Activated naive CD8-positive, alpha-beta T cell (primary cell): Measurements from ENCODE around the gene TMEM130.

ENCODE experiments used
- H3K27ac Mint-ChIP-seq: one replicate; pipeline ENCODE4 v1.8.0; 2021; ENCODE audit warnings: mixed read lengths
- H3K27me3 Mint-ChIP-seq: one replicate; pipeline ENCODE4 v1.8.0; 2021; ENCODE audit warnings: mixed read lengths
- H3K36me3 Mint-ChIP-seq: one replicate; pipeline ENCODE4 v1.8.0; 2021; ENCODE audit warnings: mixed read lengths
- H3K4me1 Mint-ChIP-seq: one replicate; pipeline ENCODE4 v1.8.0; 2021; ENCODE audit warnings: low read depth, mixed read lengths
- H3K4me3 Mint-ChIP-seq: one replicate; pipeline ENCODE4 v1.8.0; 2021; ENCODE audit warnings: mild to moderate bottlenecking, mixed read lengths
- H3K9me3 Mint-ChIP-seq: one replicate; pipeline ENCODE4 v1.8.0; 2021; ENCODE audit warnings: low read depth, mixed read lengths

TMEM130 gene, protein sequence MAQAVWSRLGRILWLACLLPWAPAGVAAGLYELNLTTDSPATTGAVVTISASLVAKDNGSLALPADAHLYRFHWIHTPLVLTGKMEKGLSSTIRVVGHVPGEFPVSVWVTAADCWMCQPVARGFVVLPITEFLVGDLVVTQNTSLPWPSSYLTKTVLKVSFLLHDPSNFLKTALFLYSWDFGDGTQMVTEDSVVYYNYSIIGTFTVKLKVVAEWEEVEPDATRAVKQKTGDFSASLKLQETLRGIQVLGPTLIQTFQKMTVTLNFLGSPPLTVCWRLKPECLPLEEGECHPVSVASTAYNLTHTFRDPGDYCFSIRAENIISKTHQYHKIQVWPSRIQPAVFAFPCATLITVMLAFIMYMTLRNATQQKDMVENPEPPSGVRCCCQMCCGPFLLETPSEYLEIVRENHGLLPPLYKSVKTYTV

DNA sequence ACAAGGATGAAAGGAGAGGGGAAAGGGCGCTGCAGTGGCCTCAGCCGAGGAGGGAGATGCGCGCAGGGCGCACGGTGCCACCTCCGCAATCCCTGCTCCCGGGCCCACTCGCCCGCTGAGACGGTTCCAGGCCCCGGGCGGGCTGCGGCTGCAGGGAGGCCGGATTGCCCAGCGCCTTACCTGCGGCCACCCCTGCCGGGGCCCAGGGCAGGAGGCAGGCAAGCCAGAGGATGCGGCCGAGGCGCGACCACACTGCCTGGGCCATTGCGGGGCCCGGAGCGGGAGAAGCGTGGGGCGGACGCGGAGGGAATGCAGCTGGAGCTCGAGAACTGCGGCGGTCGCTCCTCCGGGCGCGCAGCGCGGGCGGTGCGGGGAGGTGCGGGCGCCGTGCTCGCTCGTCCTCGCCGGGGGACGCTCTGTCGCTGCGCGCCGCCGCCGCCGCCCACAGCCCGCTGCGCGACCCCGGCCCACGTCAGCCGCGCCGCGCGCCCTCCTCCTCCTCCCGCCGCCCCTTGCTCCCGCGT is at the start of gene TMEM130:
TSS of gene TMEM130 (minus strand) at position 418 of the 524 bp plus-strand sequence. CDS start at position 265, 153 bp downstream.
- H3K27ac Mint-ChIP-seq = no peak within 1 kb of the TSS
- no peaks in the 10 kb centered on the region for H3K9me3 Mint-ChIP-seq
- H3K27me3 Mint-ChIP-seq = peaks cover 6% of the 10 kb centered on the region
- H3K4me1 Mint-ChIP-seq = peaks cover 3% of the 10 kb centered on the region
- H3K36me3 Mint-ChIP-seq = no peaks in the 10 kb centered on the region
- peak within 1 kb of the TSS; percentile 79 for H3K4me3 Mint-ChIP-seq

DNA sequence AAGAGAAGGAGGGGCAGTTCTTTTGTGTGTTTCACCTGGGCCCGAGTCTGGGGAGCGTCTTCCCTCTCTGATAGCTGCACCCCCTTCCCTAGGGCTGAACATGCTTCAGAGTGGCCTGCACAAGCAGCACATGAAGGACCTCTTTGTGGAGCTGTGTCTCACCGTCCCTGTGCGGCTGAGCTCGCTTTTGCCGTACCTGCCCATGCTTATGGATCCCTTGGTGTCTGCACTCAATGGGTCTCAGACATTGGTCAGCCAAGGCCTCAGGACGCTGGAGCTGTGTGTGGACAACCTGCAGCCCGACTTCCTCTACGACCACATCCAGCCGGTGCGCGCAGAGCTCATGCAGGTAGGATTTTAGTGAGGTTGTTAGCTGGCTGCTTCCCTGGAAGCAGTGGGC is 47.5 kb upstream of the TMEM130 start:
- Mint-ChIP-seq H3K27ac (no peak overlapping the region), H3K4me3 (no peak overlapping the region), H3K27me3 (no peaks in the 10 kb centered on the region), H3K9me3 (no peaks in the 10 kb centered on the region), H3K4me1 (peaks cover 2% of the 10 kb centered on the region), H3K36me3 (peaks cover 4% of the 10 kb centered on the region)

DNA sequence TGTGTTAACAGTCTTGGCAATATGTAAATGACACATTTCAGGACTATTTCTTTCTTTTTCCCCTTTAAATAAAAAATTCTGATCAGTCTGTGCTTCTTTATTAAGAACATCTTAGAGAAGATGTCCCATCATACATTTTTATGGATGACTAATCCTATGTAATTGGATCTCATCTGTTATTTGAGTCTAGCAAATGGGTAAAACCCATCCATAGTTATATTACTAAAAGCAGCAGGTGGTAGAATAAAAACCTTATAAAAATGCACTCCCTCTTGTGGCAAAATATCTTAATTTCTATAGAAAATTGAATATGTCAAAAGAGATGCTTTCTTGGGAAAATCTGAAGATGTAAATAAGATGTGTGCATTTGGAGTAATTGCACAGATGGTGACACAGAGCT is 43.8 kb upstream of the TMEM130 start:
- no peaks in the 10 kb centered on the region for H3K9me3 Mint-ChIP-seq
- H3K27ac Mint-ChIP-seq = no peak overlapping the region
- peaks cover 2% of the 10 kb centered on the region for H3K4me1 Mint-ChIP-seq
- H3K36me3 Mint-ChIP-seq = peaks cover 6% of the 10 kb centered on the region
- no peak overlapping the region for H3K4me3 Mint-ChIP-seq
- H3K27me3 Mint-ChIP-seq = no peaks in the 10 kb centered on the region

DNA sequence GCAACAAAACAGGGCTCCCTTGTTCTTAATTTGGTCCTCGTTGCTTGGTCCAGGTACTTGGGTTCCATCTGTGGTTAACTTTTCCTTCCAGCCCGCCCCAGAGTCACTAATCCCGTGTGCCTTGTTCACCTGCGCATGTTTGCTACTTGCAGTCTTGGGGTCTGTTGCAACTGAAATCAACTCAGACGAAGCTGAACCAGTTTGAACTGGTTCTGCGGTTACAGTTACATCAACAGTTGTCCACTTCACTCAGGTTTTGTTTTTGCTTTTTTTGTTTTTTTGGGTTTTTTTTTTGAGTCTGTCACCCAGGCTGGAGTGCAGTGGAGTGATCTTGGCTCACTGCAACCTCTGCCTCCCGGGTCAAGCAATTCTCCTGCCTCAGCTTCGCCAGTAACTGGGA is 43.2 kb upstream of the TMEM130 start:
- no peak overlapping the region for H3K27ac Mint-ChIP-seq
- H3K4me3 Mint-ChIP-seq = no peak overlapping the region
- H3K36me3 Mint-ChIP-seq = peaks cover 6% of the 10 kb centered on the region
- no peaks in the 10 kb centered on the region for H3K27me3 Mint-ChIP-seq
- no peaks in the 10 kb centered on the region for H3K9me3 Mint-ChIP-seq
- peaks cover 2% of the 10 kb centered on the region for H3K4me1 Mint-ChIP-seq

DNA sequence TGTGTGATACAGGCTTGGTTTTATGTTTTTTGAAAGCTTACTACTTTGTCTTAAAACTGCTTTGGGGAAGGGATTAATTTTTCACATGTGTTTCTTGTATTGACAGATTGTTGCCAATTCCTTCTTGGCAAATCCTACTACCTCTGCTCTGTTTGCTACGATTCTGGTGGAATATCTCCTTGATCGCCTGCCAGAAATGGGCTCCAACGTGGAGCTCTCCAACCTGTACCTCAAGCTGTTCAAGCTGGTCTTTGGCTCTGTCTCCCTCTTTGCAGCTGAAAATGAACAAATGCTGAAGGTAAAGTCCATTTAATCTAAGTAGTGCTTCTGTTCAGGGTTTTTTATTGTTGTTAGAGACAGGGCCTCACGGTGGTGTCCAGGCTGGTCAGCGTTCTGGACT is 42.1 kb upstream of the TMEM130 start:
- H3K27ac Mint-ChIP-seq = no peak overlapping the region

DNA sequence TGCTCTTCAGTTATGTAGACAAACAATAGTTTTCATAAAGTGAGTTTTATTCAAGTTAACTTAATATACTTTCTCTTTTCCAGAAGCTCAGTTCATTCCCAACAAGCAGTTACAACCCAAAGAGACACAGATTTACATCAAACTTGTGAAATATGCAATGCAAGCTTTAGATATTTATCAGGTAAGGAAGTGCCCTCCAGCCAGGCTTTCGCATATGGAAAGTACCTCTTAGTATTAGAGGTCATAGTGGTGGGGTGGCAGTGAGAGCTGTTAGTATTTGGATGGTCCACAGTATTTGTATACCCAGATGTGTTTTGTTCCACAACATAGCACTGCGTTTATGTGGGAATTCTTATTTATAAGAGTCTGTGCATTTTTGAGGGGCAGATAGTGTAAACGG is 40.6 kb upstream of the TMEM130 start:
- Mint-ChIP-seq H3K36me3 (peaks cover 6% of the 10 kb centered on the region), H3K27me3 (no peaks in the 10 kb centered on the region), H3K4me1 (peaks cover 2% of the 10 kb centered on the region), H3K4me3 (no peak overlapping the region), H3K27ac (no peak overlapping the region), H3K9me3 (no peaks in the 10 kb centered on the region)

More for the DNA sequence above, 42.1 kb upstream of the TMEM130 start:
- peaks cover 6% of the 10 kb centered on the region for H3K36me3 Mint-ChIP-seq
- H3K27me3 Mint-ChIP-seq = no peaks in the 10 kb centered on the region
- H3K4me3 Mint-ChIP-seq = no peak overlapping the region
- no peaks in the 10 kb centered on the region for H3K9me3 Mint-ChIP-seq
- peaks cover 2% of the 10 kb centered on the region for H3K4me1 Mint-ChIP-seq

DNA sequence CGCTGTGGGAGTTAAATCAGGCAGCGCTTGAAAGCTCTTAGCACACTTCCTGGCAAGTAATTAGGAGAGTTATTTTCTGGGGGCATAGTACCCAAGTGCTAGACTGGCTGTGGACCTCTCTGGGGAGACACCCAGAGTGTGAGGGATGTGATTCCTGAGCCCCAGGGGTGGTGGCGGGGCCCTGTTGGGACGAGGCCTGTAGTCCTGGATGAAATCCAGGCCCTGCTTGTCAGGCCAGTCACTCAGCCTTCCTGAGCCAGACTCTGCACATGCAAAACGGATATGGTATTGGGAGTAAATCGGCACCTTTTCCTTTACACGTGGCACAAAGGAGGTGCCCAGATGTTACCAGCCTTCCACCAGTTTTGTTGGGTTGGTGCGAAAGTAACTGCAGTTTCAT is 39.7 kb upstream of the TMEM130 start:
- Mint-ChIP-seq H3K4me1 (peaks cover 2% of the 10 kb centered on the region), H3K27me3 (no peaks in the 10 kb centered on the region), H3K4me3 (no peak overlapping the region), H3K9me3 (no peaks in the 10 kb centered on the region), H3K27ac (no peak overlapping the region), H3K36me3 (peaks cover 13% of the 10 kb centered on the region)

DNA sequence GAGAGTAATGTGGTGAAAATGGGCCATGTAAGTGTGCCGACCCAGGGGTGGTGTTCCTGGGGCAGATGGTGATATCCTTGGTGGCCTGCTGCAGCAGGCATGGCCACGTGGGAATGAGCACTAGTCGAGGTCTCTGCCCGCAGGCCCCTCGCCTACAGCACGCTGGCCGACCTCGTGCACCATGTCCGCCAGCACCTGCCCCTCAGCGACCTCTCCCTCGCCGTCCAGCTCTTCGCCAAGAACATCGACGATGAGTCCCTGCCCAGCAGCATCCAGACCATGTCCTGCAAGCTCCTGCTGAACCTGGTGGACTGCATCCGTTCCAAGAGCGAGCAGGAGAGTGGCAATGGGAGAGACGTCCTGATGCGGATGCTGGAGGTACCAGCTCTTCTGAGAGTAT is 38.8 kb upstream of the TMEM130 start:
- Mint-ChIP-seq H3K27me3 (no peaks in the 10 kb centered on the region), H3K27ac (no peak overlapping the region), H3K9me3 (no peaks in the 10 kb centered on the region), H3K4me1 (peaks cover 2% of the 10 kb centered on the region), H3K4me3 (no peak overlapping the region), H3K36me3 (peaks cover 16% of the 10 kb centered on the region)

DNA sequence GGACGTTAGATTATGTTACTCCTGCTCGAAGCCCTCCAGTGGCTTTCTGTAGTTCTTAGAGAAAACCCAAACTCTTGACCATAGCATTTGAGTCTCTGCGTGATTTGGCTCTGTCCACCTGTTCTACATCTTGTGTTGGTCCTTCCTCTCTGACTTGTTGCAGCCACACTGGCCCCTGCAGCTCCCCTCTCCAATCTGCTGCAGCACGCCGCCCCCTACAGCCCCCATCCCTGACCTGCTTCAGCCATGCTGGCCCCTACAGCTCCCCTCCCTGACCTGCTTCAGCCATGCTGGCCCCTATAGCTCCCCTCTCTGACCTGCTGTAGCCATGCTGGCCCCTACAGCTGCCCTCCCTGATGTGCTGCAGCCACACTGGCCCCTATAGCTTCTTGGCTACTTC is 37.8 kb upstream of the TMEM130 start:
- Mint-ChIP-seq H3K9me3 (no peaks in the 10 kb centered on the region), H3K27ac (no peak overlapping the region), H3K4me1 (no peaks in the 10 kb centered on the region), H3K4me3 (no peak overlapping the region), H3K27me3 (no peaks in the 10 kb centered on the region), H3K36me3 (peaks cover 17% of the 10 kb centered on the region)

DNA sequence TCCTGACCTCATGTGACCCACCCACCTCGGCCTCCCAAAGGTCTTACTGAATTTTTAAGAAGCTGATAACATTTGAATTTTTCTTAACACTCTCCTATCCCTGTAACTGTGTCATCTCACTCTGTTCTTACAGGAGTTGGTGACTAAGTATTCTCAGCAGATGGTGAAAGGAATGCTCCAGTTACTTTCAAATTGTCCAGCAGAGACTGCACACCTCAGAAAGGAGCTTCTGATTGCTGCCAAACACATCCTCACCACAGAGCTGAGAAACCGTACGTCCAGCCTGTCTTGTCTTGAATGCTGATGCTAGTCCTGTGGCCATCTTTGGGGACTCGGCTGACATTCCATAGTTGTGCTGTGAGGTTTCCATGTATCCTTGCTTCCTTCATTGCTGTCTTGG is 33.4 kb upstream of the TMEM130 start:
- H3K36me3 Mint-ChIP-seq = peaks cover 22% of the 10 kb centered on the region

DNA sequence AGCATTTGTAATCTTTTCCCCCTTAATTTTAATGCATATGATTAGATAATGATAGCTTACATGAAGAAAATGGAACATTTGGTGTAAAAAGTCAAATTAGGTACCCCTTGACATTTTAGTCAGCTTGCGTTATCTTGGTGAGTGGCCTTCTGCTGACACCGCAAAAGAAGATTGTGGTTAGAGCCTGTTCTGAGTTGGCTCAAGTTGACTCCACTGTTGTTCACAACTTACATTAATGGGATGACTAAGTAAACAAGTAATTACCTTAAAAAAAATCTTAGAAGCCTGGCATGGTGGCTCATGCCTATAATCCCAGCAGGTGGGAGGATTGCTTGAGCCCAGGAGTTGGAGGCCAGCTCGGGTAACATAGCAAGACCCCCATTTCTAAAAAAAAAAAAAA is 32.7 kb upstream of the TMEM130 start:
- peaks cover 23% of the 10 kb centered on the region for H3K36me3 Mint-ChIP-seq
- no peak overlapping the region for H3K27ac Mint-ChIP-seq
- no peaks in the 10 kb centered on the region for H3K9me3 Mint-ChIP-seq
- no peaks in the 10 kb centered on the region for H3K27me3 Mint-ChIP-seq
- no peaks in the 10 kb centered on the region for H3K4me1 Mint-ChIP-seq
- H3K4me3 Mint-ChIP-seq = no peak overlapping the region

More for the DNA sequence above, 33.4 kb upstream of the TMEM130 start:
- H3K9me3 Mint-ChIP-seq = no peaks in the 10 kb centered on the region
- no peak overlapping the region for H3K4me3 Mint-ChIP-seq
- no peaks in the 10 kb centered on the region for H3K27me3 Mint-ChIP-seq
- H3K27ac Mint-ChIP-seq = no peak overlapping the region
- H3K4me1 Mint-ChIP-seq = no peaks in the 10 kb centered on the region

DNA sequence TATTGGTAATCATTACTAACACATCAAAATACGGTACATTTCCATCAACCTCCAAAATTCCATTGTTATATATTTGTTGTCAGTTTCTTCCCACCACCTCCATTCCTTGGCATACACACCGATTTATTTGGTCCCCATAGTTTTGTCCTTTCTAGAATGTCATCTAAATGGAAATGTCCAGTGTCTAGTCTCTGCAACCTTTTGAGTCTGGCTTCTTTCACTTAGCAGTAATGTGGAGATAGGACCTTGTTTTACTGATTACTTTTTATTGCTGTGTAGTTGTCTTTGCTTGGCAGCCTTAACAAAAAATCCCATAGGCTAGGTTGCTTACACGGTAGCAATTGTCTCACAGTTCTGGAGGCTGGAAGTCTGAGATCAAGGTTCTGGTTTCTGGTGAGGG is 31.0 kb upstream of the TMEM130 start:
- Mint-ChIP-seq H3K27ac (no peak overlapping the region), H3K4me1 (no peaks in the 10 kb centered on the region), H3K27me3 (no peaks in the 10 kb centered on the region), H3K9me3 (no peaks in the 10 kb centered on the region), H3K4me3 (no peak overlapping the region), H3K36me3 (peaks cover 29% of the 10 kb centered on the region)

DNA sequence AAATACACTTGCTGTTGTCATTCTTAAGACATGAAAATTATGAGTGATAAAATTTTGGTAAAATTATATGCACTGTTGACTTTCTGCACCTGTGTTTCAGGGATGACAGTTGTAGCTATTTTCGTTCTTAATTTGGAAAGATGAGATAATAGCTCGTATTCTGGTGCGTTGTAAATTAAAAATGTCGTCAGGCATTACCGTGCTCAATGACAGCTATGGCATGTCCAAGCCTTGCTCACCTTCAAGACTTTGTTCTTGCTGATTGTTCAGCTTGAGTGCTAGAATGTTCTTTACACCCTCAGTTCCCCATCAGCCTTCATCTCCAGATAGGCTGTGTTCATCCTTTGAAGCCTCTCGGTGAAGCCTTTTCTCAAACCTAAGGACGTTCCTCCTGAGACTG is 30.0 kb upstream of the TMEM130 start:
- Mint-ChIP-seq H3K4me3 (no peak overlapping the region), H3K9me3 (no peaks in the 10 kb centered on the region), H3K4me1 (peaks cover 3% of the 10 kb centered on the region), H3K36me3 (peaks cover 25% of the 10 kb centered on the region), H3K27me3 (no peaks in the 10 kb centered on the region), H3K27ac (no peak overlapping the region)

DNA sequence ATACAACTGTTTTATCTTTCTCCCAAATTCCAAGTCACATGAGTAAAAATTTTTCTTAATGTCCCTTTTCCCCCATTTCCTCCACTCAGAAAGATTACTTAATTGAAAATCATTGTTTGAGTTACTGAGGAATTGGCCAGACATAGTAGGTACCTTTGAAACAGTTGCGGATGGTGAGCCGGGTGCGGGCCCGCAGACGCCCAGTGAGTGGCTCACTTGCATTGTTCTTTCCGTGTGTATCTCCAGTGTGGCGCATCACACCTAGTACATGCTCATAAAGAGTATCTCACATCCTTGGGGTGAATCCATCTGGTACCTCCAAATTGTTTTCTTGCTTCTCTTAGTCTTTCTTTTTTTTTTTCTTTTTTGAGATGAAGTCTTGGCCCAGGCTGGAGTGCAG is 22.8 kb upstream of the TMEM130 start:
- Mint-ChIP-seq H3K27me3 (no peaks in the 10 kb centered on the region), H3K4me1 (peaks cover 14% of the 10 kb centered on the region), H3K4me3 (no peak overlapping the region), H3K9me3 (no peaks in the 10 kb centered on the region), H3K36me3 (peaks cover 13% of the 10 kb centered on the region), H3K27ac (no peak overlapping the region)

DNA sequence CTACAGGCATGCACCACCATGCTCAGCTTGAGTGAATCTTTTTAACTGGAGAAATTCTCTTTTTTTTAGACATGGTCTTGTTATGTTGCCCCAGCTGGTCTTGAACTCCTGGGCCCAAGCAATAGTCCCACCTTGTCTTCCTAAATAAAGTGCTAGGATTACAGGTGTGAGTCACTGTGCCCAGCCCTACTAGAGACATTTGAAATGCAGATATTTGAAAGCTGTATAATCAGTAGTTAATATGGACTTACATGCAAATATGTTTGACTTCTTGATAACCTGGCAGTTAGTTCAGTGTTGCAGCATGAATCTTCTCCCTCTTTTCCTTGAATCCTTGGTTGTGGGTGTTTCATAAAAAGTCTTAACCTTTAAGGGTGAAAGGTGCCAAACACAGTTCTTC is 17.2 kb upstream of the TMEM130 start:
- Mint-ChIP-seq H3K9me3 (no peaks in the 10 kb centered on the region), H3K36me3 (peaks cover 5% of the 10 kb centered on the region), H3K4me3 (no peak overlapping the region), H3K27ac (no peak overlapping the region), H3K27me3 (no peaks in the 10 kb centered on the region), H3K4me1 (peaks cover 13% of the 10 kb centered on the region)

DNA sequence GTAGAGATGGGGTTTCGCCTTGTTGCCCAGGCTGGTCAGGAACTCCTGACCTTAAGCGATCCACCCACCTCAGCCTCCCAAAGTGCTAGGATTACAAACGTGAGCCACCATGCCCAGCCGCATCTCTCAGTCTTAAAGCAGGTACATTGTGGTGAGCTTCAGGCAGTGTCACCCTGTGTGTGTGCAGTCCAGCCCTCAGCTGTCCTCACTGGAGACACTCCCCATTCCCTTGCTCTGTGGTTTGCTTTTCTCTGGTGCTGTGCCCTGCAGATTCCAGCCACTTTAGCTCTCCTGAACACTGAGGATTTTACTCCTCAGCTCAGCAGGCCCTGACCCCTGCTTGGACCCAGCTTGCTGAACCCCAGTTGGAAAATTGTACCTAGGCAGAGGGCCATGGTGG is 14.6 kb upstream of the TMEM130 start:
- Mint-ChIP-seq H3K27me3 (no peaks in the 10 kb centered on the region), H3K4me1 (peaks cover 31% of the 10 kb centered on the region), H3K9me3 (no peaks in the 10 kb centered on the region), H3K36me3 (peaks cover 5% of the 10 kb centered on the region), H3K27ac (no peak overlapping the region), H3K4me3 (no peak overlapping the region)
